Left ventricle myocardium superior (tissue), 1 donor: ENCODE measurements around the gene CD300LD. TPM values are rescaled to one million over a fixed set of nuclear protein-coding genes. Genes with fewer than 3 reads are reported as not detected.

ENCODE experiments used
- ATAC-seq: fragments of 200-7000 bp; cut with Tn5 transposase; one replicate; pipeline ENCODE4 v1.9.1; 2020; ENCODE audit warnings: mild to moderate bottlenecking, moderate library complexity
- DNase-seq: peaks from one replicate; pipeline ENCODE4 v3.0.0-alpha.2; 2020
- intact Hi-C: fragments of 100-400 bp; cut with micrococcal nuclease; formaldehyde crosslinking; loops from one replicate; pipeline ENCODE4 v1.11.0; 2022
- total RNA-seq: library from RNA; stranded (reverse); fragmentation: NEBNext Ultra II Directional; extraction: Animal tissue kit (Norgen Biotek cat#: 25700); gene quantifications from one replicate; pipeline ENCODE4 v1.2.1, GENCODE V29; 2021
- donor health status: DM: no; HTN: yes; CAD: no; lungs with severe emphysema.

Gene CD300LD
- total RNA-seq, 1 donor from 2014 or later = not detected

- intact Hi-C loops = no loop called here
- DNase-seq (no peak), ATAC-seq (no peak)
These were observed 41.5 kb downstream of the CD300LD start for GRCh38 chr17:74550602-74551001.

- ATAC-seq (no peak), DNase-seq (no peak)
- intact Hi-C loops = no loop called here
These were observed 42.7 kb downstream of the CD300LD start for GRCh38 chr17:74549343-74549742.

- ATAC-seq = no peak
- intact Hi-C loops = no loop called here
These were observed 44.3 kb downstream of the CD300LD start for GRCh38 chr17:74547736-74548135.

GRCh38 chr17:74547264-74547663 is 44.8 kb downstream of the CD300LD start:
- ATAC-seq = no peak
- no peak for DNase-seq
- intact Hi-C loops = no loop called here

More at GRCh38 chr17:74547736-74548135, 44.3 kb downstream of the CD300LD start:
- DNase-seq = no peak

- no peak for ATAC-seq
- no peak for DNase-seq
- intact Hi-C loops = no loop called here
These were observed 45.5 kb downstream of the CD300LD start for GRCh38 chr17:74546586-74546985.

GRCh38 chr17:74545843-74546230 is 46.2 kb downstream of the CD300LD start, which contains the start of gene CD300C:
Gene CD300C (minus strand): TSS chr17:74546115. CDS start chr17:74545782, 333 bp downstream.
- peak; percentile 67 for ATAC-seq
- DNase-seq = no peak
- intact Hi-C loops = no loop called here

GRCh38 chr17:74544991-74545842 is 46.9 kb downstream of the CD300LD start:
- DNase-seq (no peak), ATAC-seq (peak; percentile 11)

GRCh38 chr17:74543891-74544760 is 48.0 kb downstream of the CD300LD start:
- DNase-seq (no peak), ATAC-seq (no peak)
- intact Hi-C loops = no loop called here

More at GRCh38 chr17:74544991-74545842, 46.9 kb downstream of the CD300LD start:
- intact Hi-C loops = no loop called here

GRCh38 chr17:74543406-74543805 is 48.7 kb downstream of the CD300LD start:
- intact Hi-C loops = no loop called here
- DNase-seq (no peak), ATAC-seq (no peak)

- ATAC-seq (no peak), DNase-seq (no peak)
- intact Hi-C loops = no loop called here
These were observed 49.2 kb downstream of the CD300LD start for GRCh38 chr17:74542727-74543383.

GRCh38 chr17:74542166-74542565 is 49.9 kb downstream of the CD300LD start:
- DNase-seq (no peak), ATAC-seq (no peak)
- intact Hi-C loops = no loop called here

GRCh38 chr17:74541176-74542111 is 50.6 kb downstream of the CD300LD start:
- DNase-seq (no peak), ATAC-seq (no peak)
- intact Hi-C loops = no loop called here

GRCh38 chr17:74539281-74539820 is 52.7 kb downstream of the CD300LD start:
- intact Hi-C loops = no loop called here
- DNase-seq (no peak), ATAC-seq (no peak)

- intact Hi-C loops = no loop called here
- DNase-seq (no peak), ATAC-seq (no peak)
These were observed 55.2 kb downstream of the CD300LD start for GRCh38 chr17:74536890-74537289.

- intact Hi-C loops = no loop called here
- peak; percentile 84 for ATAC-seq
- DNase-seq = peak; percentile 55
These were observed 60.0 kb downstream of the CD300LD start for GRCh38 chr17:74532115-74532514.

GRCh38 chr17:74531231-74531761 is 60.8 kb downstream of the CD300LD start, which contains the start of gene CD300LB:
Gene CD300LB (minus strand): TSS chr17:74531475. CDS start chr17:74531350, 125 bp downstream.
- peak; percentile 34 for ATAC-seq
- no peak for DNase-seq
- intact Hi-C loops = no loop called here

GRCh38 chr17:74530831-74531150 is 61.3 kb downstream of the CD300LD start:
- DNase-seq = no peak
- intact Hi-C loops = no loop called here
- no peak for ATAC-seq
